GM12874 (cell line): ENCODE measurements around the gene CHRND.

Experiments used
- CTCF ChIP-seq: IDR thresholded peaks from 2 replicates; pipeline ENCODE4 v1.5.1; 2011; ENCODE audit warnings: low read depth, mild to moderate bottlenecking, control low read depth, low read length, moderate library complexity; ENCODE audit not compliant: insufficient read depth

Gene CHRND

GRCh38 chr2:232512602-232513001, 13.4 kb upstream of the CHRND start:
- TF ChIP-seq CTCF = no peak

- TF ChIP-seq CTCF = no peak
These were observed 12.6 kb upstream of the CHRND start for GRCh38 chr2:232513353-232513752.

- TF ChIP-seq CTCF = no peak
These were observed 10.3 kb upstream of the CHRND start for GRCh38 chr2:232515639-232516038.

GRCh38 chr2:232516551-232516950, 9.4 kb upstream of the CHRND start:
- no peak for TF ChIP-seq CTCF

GRCh38 chr2:232518844-232519243, 7.1 kb upstream of the CHRND start:
- no peak for TF ChIP-seq CTCF

- no peak for TF ChIP-seq CTCF
These were observed 6.2 kb upstream of the CHRND start, which contains the start of gene PRSS56 for GRCh38 chr2:232519581-232520438. TSS of gene PRSS56 (plus strand) at chr2:232520388. CDS start at chr2:232520599, 211 bp downstream.

- no peak for TF ChIP-seq CTCF
These were observed 5.5 kb upstream of the CHRND start for GRCh38 chr2:232520489-232520888.
